Fibroblast of pulmonary artery (primary cell): ENCODE results near the gene SPRR4.

Experiments used
- DNase-seq: peaks from one replicate; pipeline ENCODE4 v3.0.0-alpha.2; 2010; ENCODE audit warnings: low read depth
- H3K4me3 ChIP-seq: replicated peaks from 2 replicates; pipeline ENCODE4 v1.5.1; 2011; ENCODE audit warnings: low read depth, mild to moderate bottlenecking, control low read depth, low read length, moderate library complexity
- CTCF ChIP-seq: IDR thresholded peaks from 2 replicates; pipeline ENCODE4 v1.5.1; 2011; ENCODE audit warnings: mild to moderate bottlenecking, control low read depth, low read length, inconsistent platforms; ENCODE audit errors: missing control alignments

SPRR4 gene

GRCh38 chr1:152957561-152957960 is 12.9 kb upstream of the SPRR4 start:
- no peak overlapping the region for H3K4me3 ChIP-seq
- no peak for TF ChIP-seq CTCF
- DNase-seq = no peak

DNA sequence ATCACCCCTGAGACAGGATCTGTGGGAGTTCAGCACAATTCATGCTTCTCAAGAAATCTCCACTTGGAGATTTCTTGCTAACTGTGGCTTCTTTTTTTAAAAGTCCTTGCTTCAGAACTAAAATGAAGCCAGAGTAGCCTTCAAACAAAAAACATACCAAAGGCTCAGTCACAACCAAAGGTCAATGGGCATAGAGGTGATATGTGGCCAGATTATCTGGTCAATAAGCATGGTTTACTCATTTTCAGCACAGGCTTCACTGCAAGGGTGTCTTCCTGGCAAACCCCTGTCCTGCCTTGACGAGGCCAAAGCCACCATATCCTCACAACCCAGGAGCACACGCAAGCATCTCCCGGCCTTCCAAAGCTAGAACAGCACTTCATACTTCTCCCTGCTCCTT is 11.2 kb upstream of the SPRR4 start:
- TF ChIP-seq CTCF = no peak
- no peak overlapping the region for H3K4me3 ChIP-seq
- no peak for DNase-seq

DNA sequence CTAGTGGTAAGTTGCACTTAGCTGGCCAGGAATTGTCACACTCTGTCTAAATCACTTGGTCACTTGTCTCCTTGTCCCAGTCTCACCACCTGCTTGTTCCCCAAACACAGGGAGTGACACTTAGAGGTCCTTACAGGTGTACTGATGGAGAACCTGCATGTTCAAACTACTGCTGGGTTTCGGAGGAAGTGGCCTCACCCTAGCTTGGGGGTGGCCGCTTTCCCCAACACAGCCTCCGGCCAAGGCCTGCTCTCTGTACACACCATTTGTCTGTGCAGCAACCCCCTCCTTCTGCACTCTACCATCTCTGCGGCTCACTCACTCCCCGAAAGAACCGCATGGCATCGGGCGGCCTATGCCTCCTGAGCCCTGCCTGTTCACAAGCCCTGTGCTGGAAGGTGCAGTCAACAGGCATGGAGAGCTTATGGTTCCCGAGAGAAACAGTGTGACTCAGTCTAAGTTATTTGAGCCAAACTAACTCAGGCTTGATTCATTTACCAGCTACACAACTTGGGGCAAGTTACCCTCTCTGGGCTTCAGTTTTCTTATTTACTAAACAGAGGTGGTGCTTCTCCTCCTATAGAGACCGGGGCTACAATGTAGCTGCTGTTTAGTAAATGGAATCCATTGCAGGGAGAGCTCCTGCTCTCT is 10.5 kb upstream of the SPRR4 start:
- H3K4me3 ChIP-seq = no peak overlapping the region
- TF ChIP-seq CTCF = no peak
- no peak for DNase-seq

GRCh38 chr1:152960452-152961044 is 9.9 kb upstream of the SPRR4 start:
- no peak for TF ChIP-seq CTCF
- no peak overlapping the region for H3K4me3 ChIP-seq
- no peak for DNase-seq

DNA sequence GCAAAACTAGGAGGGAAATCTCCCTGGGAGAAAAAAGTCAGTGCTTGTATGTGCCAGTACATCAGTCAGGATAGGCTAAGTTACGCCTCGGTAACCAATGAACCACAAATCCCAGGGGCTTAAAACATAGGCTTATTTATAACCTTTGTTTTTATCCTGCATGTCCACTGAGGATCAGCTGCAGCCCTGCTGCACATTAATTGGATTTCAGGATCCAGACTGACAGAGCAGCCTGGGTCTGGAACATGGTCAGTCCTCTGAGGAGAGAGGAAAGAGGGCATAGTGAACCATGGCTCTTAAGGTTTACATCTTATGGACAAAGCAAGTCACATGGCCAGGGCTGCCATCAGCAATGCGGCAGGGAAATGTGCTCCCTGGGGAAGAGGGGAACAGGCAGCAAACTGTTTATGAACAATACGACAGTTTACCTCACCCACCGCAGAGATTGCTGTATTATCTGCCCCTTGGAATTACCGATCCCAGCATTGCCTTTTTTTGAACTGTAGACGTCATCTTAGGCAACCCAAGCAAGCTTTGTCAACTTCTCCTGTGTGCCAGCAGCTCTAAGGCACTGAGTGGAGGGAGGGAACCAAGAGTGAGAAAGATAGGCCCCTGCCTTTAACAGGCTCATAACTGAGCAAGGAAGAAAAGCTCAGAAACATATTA is 9.1 kb upstream of the SPRR4 start:
- DNase-seq = no peak
- H3K4me3 ChIP-seq = no peak overlapping the region
- TF ChIP-seq CTCF = no peak

DNA sequence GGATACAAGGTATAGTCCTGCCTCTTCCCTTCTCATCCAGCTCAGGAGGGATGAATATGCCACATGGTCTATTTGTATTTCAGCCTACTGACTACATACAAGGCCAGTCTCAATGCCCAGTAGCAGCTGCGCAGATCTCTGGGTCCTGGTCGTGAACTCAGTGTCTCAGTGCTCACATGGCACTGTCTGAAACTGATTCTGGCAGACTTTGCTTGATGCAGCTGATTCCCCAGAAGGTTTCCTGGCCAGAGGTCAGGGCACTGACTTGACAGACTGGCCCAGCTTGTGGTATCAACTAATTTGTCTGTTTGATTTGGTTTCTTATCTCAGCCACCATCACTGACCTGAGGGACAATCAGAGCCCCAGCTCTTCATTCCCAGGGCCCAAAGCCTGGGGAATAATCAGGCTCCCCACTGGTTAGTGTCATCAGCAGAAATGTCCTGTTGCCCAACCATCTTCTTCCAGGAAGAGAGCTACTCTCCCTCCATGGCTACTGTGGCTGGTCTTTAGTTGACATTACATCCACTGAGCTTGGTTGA is 7.5 kb upstream of the SPRR4 start:
- no peak for TF ChIP-seq CTCF
- no peak overlapping the region for H3K4me3 ChIP-seq
- no peak for DNase-seq
